H1 (cell line): ENCODE data around the gene PRR19. TPM values are rescaled to one million over a fixed set of nuclear protein-coding genes. Genes with fewer than 3 reads are reported as not detected.

Source experiments
- CTCF ChIA-PET: fragments of 300-600 bp; sonication (Branson Sonifier 250); formaldehyde crosslinking; loops from one replicate; lab custom pipeline; 2021; ENCODE audit not compliant: partially characterized antibody; lab: Charles Lee
- POLR2A ChIA-PET: fragments of 300-600 bp; sonication (Branson Sonifier 250); formaldehyde crosslinking; loops from one replicate; lab custom pipeline; 2021; ENCODE audit warnings: inconsistent platforms; ENCODE audit not compliant: partially characterized antibody; lab: Charles Lee
- DNase-seq, 2 experiments: peaks; one replicate each; pipeline versions ENCODE4 v3.0.0 to v3.0.0-alpha.2; 2010 to 2022; ENCODE audit warnings: low spot score in 2 of 2, low read depth in 1 of 2, mixed read lengths in 1 of 2
- FAIRE-seq: peaks from 2 replicates; lab custom pipeline; 2011; peaks lifted over from hg19 to GRCh38; lab: Jason Lieb, UNC
- H2AFZ ChIP-seq: 2 replicates; pipeline ENCODE4 v1.8.1; 2012; ENCODE audit warnings: low read length, inconsistent platforms
- H2AK5ac ChIP-seq: 2 replicates; pipeline ENCODE4 v1.6.1; 2013; ENCODE audit warnings: low read depth, low read length
- H2BK120ac ChIP-seq: replicated peaks from 2 replicates; pipeline ENCODE3; 2013; ENCODE audit warnings: low read depth, low read length, inconsistent platforms
- H2BK12ac ChIP-seq: 2 replicates; pipeline ENCODE4 v1.6.1; 2013; ENCODE audit warnings: low read depth, low read length
- H2BK15ac ChIP-seq: 2 replicates; pipeline ENCODE4 v1.6.1; 2013; ENCODE audit warnings: low read length
- H2BK20ac ChIP-seq: 2 replicates; pipeline ENCODE4 v1.6.1; 2013; ENCODE audit warnings: low read length
- H2BK5ac ChIP-seq: 2 replicates; pipeline ENCODE4 v1.6.1; 2013; ENCODE audit warnings: low read depth, low read length
- H3K14ac ChIP-seq: 2 replicates; pipeline ENCODE4 v1.6.1; 2013; ENCODE audit warnings: inconsistent platforms; ENCODE audit not compliant: insufficient read length
- H3K18ac ChIP-seq: 2 replicates; pipeline ENCODE4 v1.6.1; 2013; ENCODE audit warnings: low read length; ENCODE audit errors: extremely low read depth
- H3K23ac ChIP-seq: 2 replicates; pipeline ENCODE4 v1.6.1; 2013; ENCODE audit warnings: inconsistent platforms; ENCODE audit not compliant: insufficient read length
- H3K23me2 ChIP-seq: 2 replicates; pipeline ENCODE4 v1.6.1; 2013; ENCODE audit warnings: low read depth, low read length
- H3K27ac ChIP-seq: 2 replicates; pipeline ENCODE4 v1.6.1; 2011; ENCODE audit warnings: low read depth, low read length, inconsistent platforms
- H3K27me3 ChIP-seq, 4 experiments: replicated peaks in 1 of 4; 1 replicate in 1 of 4; 2 replicates in 3 of 4; pipeline versions ENCODE4 v1.6.1 to v1.8.1; 2011 to 2013; ENCODE audit warnings: low read length in 3 of 4, mild to moderate bottlenecking in 3 of 4, inconsistent platforms in 2 of 4, mixed read lengths in 2 of 4, moderate library complexity in 1 of 4; ENCODE audit not compliant: control insufficient read depth in 3 of 4, insufficient read depth in 3 of 4; ENCODE audit errors: extremely low read depth in 1 of 4
- H3K36me3 ChIP-seq, 4 experiments: 2 replicates each; pipeline versions ENCODE4 v1.6.1 to v1.8.1; 2011 to 2013; ENCODE audit warnings: mild to moderate bottlenecking in 4 of 4, low read length in 3 of 4, moderate library complexity in 2 of 4, control low read depth in 1 of 4, inconsistent platforms in 1 of 4; ENCODE audit not compliant: insufficient read depth in 4 of 4, control insufficient read depth in 2 of 4
- H3K4ac ChIP-seq: replicated peaks from 2 replicates; pipeline ENCODE3; 2013; ENCODE audit warnings: low read length, low read depth, mixed read lengths, inconsistent platforms; ENCODE audit not compliant: insufficient read length
- H3K4me1 ChIP-seq, 4 experiments: replicated peaks in 1 of 4; 1 replicate in 1 of 4; 2 replicates in 3 of 4; pipeline versions ENCODE4 v1.6.1 to v1.8.1; 2011 to 2013; ENCODE audit warnings: low read length in 3 of 4, inconsistent platforms in 2 of 4, mixed read lengths in 1 of 4; ENCODE audit not compliant: insufficient read depth in 4 of 4, control insufficient read depth in 3 of 4
- H3K4me2 ChIP-seq, 2 experiments: 2 replicates each; pipeline versions ENCODE4 v1.6.1 to v1.8.1; 2011 to 2013; ENCODE audit warnings: low read depth in 2 of 2, low read length in 2 of 2, control low read depth in 1 of 2, inconsistent platforms in 1 of 2, mild to moderate bottlenecking in 1 of 2; ENCODE audit not compliant: insufficient read depth in 1 of 2
- H3K4me3 ChIP-seq, 4 experiments: fragments of 200-600, 300-600 bp in 1 of 4; sonication (generic), shearing (Covaris generic), sonication (Bioruptor Twin) in 1 of 4; 2 replicates each; pipeline versions ENCODE4 v1.5.1 to v1.8.1; 2011 to 2016; ENCODE audit warnings: low read length in 4 of 4, low read depth in 3 of 4, control low read depth in 2 of 4, inconsistent platforms in 2 of 4, mild to moderate bottlenecking in 2 of 4, mixed read lengths in 1 of 4, moderate library complexity in 1 of 4; ENCODE audit not compliant: insufficient read depth in 2 of 4; ENCODE audit errors: extremely low read depth in 1 of 4
- H3K56ac ChIP-seq: replicated peaks from 2 replicates; pipeline ENCODE3; 2013; ENCODE audit warnings: low read depth, mild to moderate bottlenecking, mixed read lengths, low read length, inconsistent platforms; ENCODE audit not compliant: insufficient read length
- H3K79me1 ChIP-seq: 2 replicates; pipeline ENCODE4 v1.6.1; 2013; ENCODE audit warnings: low read depth, low read length, control low read depth
- H3K79me2 ChIP-seq, 2 experiments: 2 replicates each; pipeline versions ENCODE4 v1.6.1 to v1.8.1; 2012 to 2013; ENCODE audit warnings: low read length in 2 of 2, mild to moderate bottlenecking in 2 of 2, inconsistent platforms in 1 of 2; ENCODE audit not compliant: insufficient read depth in 2 of 2, control insufficient read depth in 1 of 2
- H3K9ac ChIP-seq, 4 experiments: replicated peaks in 1 of 4; 1 replicate in 1 of 4; 2 replicates in 3 of 4; pipeline versions ENCODE4 v1.6.1 to v1.8.1; 2011 to 2013; ENCODE audit warnings: low read depth in 3 of 4, low read length in 3 of 4, control low read depth in 2 of 4, mild to moderate bottlenecking in 2 of 4, moderate library complexity in 2 of 4, inconsistent platforms in 1 of 4; ENCODE audit errors: extremely low read depth in 1 of 4
- H3K9me3 ChIP-seq, 2 experiments: 2 replicates each; pipeline versions ENCODE4 v1.6.1 to v1.8.1; 2012 to 2013; ENCODE audit warnings: mild to moderate bottlenecking in 2 of 2, moderate library complexity in 2 of 2, control low read depth in 1 of 2, inconsistent platforms in 1 of 2, low read depth in 1 of 2, low read length in 1 of 2, mixed read lengths in 1 of 2; ENCODE audit not compliant: insufficient read depth in 2 of 2
- H4K20me1 ChIP-seq, 2 experiments: replicated peaks in 1 of 2; 2 replicates each; pipeline versions ENCODE3 to v1.8.1; 2011 to 2013; ENCODE audit warnings: inconsistent platforms in 2 of 2, low read length in 2 of 2, mild to moderate bottlenecking in 1 of 2; ENCODE audit not compliant: insufficient read depth in 2 of 2, control insufficient read depth in 1 of 2
- H4K5ac ChIP-seq: 2 replicates; pipeline ENCODE4 v1.6.1; 2013; ENCODE audit warnings: low read length, low read depth, mixed read lengths, inconsistent platforms; ENCODE audit not compliant: insufficient read length
- H4K8ac ChIP-seq: 2 replicates; pipeline ENCODE4 v1.8.0; 2013; ENCODE audit warnings: mild to moderate bottlenecking, moderate library complexity, low read length, inconsistent platforms; ENCODE audit not compliant: insufficient read depth; ENCODE audit errors: extremely low read depth
- H4K91ac ChIP-seq: replicated peaks from 2 replicates; pipeline ENCODE3; 2013; ENCODE audit warnings: low read length, mixed read lengths, inconsistent platforms; ENCODE audit not compliant: insufficient read length
- CBX5 ChIP-seq: fragments of 300-800, 300-1000 bp; sonication (generic); IDR thresholded peaks from 2 replicates; pipeline ENCODE4 v1.7.1; 2016; ENCODE audit warnings: antibody characterized with exemption, low read length, low read depth
- CBX8 ChIP-seq: fragments of 300-800, 300-1000 bp; sonication (generic); IDR thresholded peaks from 2 replicates; pipeline ENCODE4 v1.7.1; 2016; ENCODE audit warnings: low read depth, low read length, borderline replicate concordance
- CHD1 ChIP-seq: IDR thresholded peaks from 2 replicates; pipeline ENCODE4 v1.6.1; 2012; ENCODE audit warnings: low read depth, low read length, improper control_type of control experiment
- CREB1 ChIP-seq: IDR thresholded peaks from 2 replicates; pipeline ENCODE4 v1.6.1; 2012; ENCODE audit warnings: inconsistent platforms
- GABPA ChIP-seq: IDR thresholded peaks from 2 replicates; pipeline ENCODE4 v1.6.1; 2011; ENCODE audit warnings: mild to moderate bottlenecking, low read length, moderate library complexity, borderline replicate concordance; ENCODE audit not compliant: insufficient read depth
- KDM1A ChIP-seq: fragments of 200-600, 300-600 bp; sonication (generic); IDR thresholded peaks from 2 replicates; pipeline ENCODE4 v1.7.1; 2016; ENCODE audit warnings: mild to moderate bottlenecking, low read length, borderline replicate concordance
- MAFK ChIP-seq: IDR thresholded peaks from 2 replicates; pipeline ENCODE4 v1.6.1; 2012; ENCODE audit warnings: low read depth, mild to moderate bottlenecking, improper control_type of control experiment, low read length
- POLR2A ChIP-seq, 2 experiments: IDR thresholded peaks; 1 replicate in 1 of 2; 2 replicates in 1 of 2; pipeline ENCODE4 v1.6.1; 2011; ENCODE audit warnings: low read depth in 2 of 2, low read length in 2 of 2, mild to moderate bottlenecking in 2 of 2; ENCODE audit errors: control extremely low read depth in 1 of 2
- POU5F1 ChIP-seq: IDR thresholded peaks from 2 replicates; pipeline ENCODE4 v1.6.1; 2011; ENCODE audit warnings: low read depth, mild to moderate bottlenecking, low read length, moderate library complexity
- SIN3A ChIP-seq, 2 experiments: IDR thresholded peaks in 1 of 2; conservative IDR thresholded peaks in 1 of 2; 2 replicates each; pipeline ENCODE4 v1.6.1; 2011 to 2012; ENCODE audit warnings: low read length in 2 of 2, improper control_type of control experiment in 1 of 2, low read depth in 1 of 2, mild to moderate bottlenecking in 1 of 2
- SIRT6 ChIP-seq: IDR thresholded peaks from one replicate; pipeline ENCODE4 v1.7.1; 2012; ENCODE audit warnings: low read length, inconsistent platforms
- SRF ChIP-seq: IDR thresholded peaks from 2 replicates; pipeline ENCODE4 v1.6.1; 2011; ENCODE audit warnings: mild to moderate bottlenecking, low read depth, low read length, moderate library complexity
- SUZ12 ChIP-seq: fragments of 200-600 bp; sonication (generic); IDR thresholded peaks from 2 replicates; pipeline ENCODE4 v1.6.1; 2012; ENCODE audit warnings: mild to moderate bottlenecking, inconsistent platforms, low read length, moderate library complexity, mixed read lengths
- TCF12 ChIP-seq: IDR thresholded peaks from 2 replicates; pipeline ENCODE4 v1.6.1; 2011; ENCODE audit warnings: low read depth, mild to moderate bottlenecking, low read length
- TEAD4 ChIP-seq: IDR thresholded peaks from 2 replicates; pipeline ENCODE4 v1.6.1; 2012; ENCODE audit warnings: low read depth, low read length, inconsistent platforms, mixed read lengths
- WGBS, 2 experiments: shearing (Covaris generic) in 1 of 2; methylation state at CpG; one replicate each; pipeline versions ENCODE4 v1.1.6 to v1.1.7; 2013 to 2015; ENCODE audit warnings: low lambda C conversion rate in 2 of 2, mixed read lengths in 2 of 2, inconsistent platforms in 1 of 2, low coverage in 1 of 2, missing lambda C conversion rate in 1 of 2; ENCODE audit not compliant: insufficient replicate concordance in 2 of 2, insufficient coverage in 1 of 2, insufficient read length in 1 of 2; ENCODE audit errors: extremely low coverage in 1 of 2, missing lambda C conversion rate in 1 of 2; 5-methylcytosine and 5-hydroxymethylcytosine counted together
- polyA plus RNA-seq, 7 experiments: library from polyadenylated mRNA; depleted of rRNA in 3 of 7; stranded (reverse) in 5 of 7; unstranded in 2 of 7; fragments of >200 nt in 5 of 7; fragments of 200-250 nt in 2 of 7; gene quantifications; 1 replicate in 5 of 7; 2 replicates in 1 of 7; 4 replicates in 1 of 7; pipeline versions ENCODE4 v1.2.1 to v1.2.3, GENCODE V29; 2011 to 2013; ENCODE audit warnings: missing spikeins in 2 of 7, mixed read lengths in 2 of 7
- total RNA-seq: library from RNA; stranded (reverse); fragmentation: NEBNext Ultra II Directional; extraction: Animal tissue kit (Norgen Biotek cat#: 25700); gene quantifications from 2 replicates; pipeline ENCODE4 v1.2.1, GENCODE V29; 2021

PRR19 gene
- total and polyA plus RNA-seq, 2 of the 8 experiments (the other 6 are each of a cell fraction or from before 2014, with no cell fraction given), result 7.2 to 7.5 TPM

- no peaks in the 10 kb centered on the region for H3K79me2 ChIP-seq
- H2BK12ac ChIP-seq, result no peak overlapping the region
- no peaks in the 10 kb centered on the region for H3K23me2 ChIP-seq
- no peak overlapping the region for H2BK5ac ChIP-seq
- H3K27ac ChIP-seq, result no peak overlapping the region
- H4K8ac ChIP-seq, result no peak overlapping the region
- WGBS, 2 experiments, result 85% methylated on average over 13 of the region's 14 CpGs; no CpG with 5 or more reads in 1 of the 2 experiments
- peaks cover 0 to 6% (median under 1%) of the 10 kb centered on the region in 4 experiments; a peak in 2 of 8 replicates for H3K36me3 ChIP-seq
- H3K4me3 ChIP-seq, result no peak overlapping the region
- no peak overlapping the region for H4K5ac ChIP-seq
- no peak overlapping the region for H3K56ac ChIP-seq
- no peak overlapping the region for H3K14ac ChIP-seq
- H2BK20ac ChIP-seq, result no peak overlapping the region
- H2BK120ac ChIP-seq, result no peak overlapping the region
- H3K4me2 ChIP-seq, result no peak overlapping the region
- no peak overlapping the region for H3K9ac ChIP-seq
- peaks cover 1 to 2% of the 10 kb centered on the region in 2 experiments for H4K20me1 ChIP-seq
- POLR2A ChIA-PET, result interaction anchor here (0.5 kb wide), 1 partner anchor 142 kb away, joined by 3 read pairs; no protein-coding TSS in a partner anchor
- H2AK5ac ChIP-seq, result no peak overlapping the region
- H2AFZ ChIP-seq, result no peak overlapping the region
- CTCF ChIA-PET, result no interaction called here
- H4K91ac ChIP-seq, result no peak overlapping the region
- no peaks in the 10 kb centered on the region for H3K9me3 ChIP-seq
- DNase-seq, result no peak
- no peak for FAIRE-seq
- no peak overlapping the region for H2BK15ac ChIP-seq
- H3K4ac ChIP-seq, result no peak overlapping the region
- H3K4me1 ChIP-seq, result no peaks in the 10 kb centered on the region
- no peaks in the 10 kb centered on the region for H3K27me3 ChIP-seq
- no peak overlapping the region for H3K23ac ChIP-seq
- no peaks in the 10 kb centered on the region for H3K79me1 ChIP-seq
- no peak overlapping the region for H3K18ac ChIP-seq
- TF ChIP-seq TEAD4 (no peak), MAFK (no peak), SIN3A (conservative IDR thresholded peaks at IDR 0.05 in 1 of 2, IDR thresholded peaks at IDR 0.05 in 1 of 2; ENCODE audit: low read depth in 1 of 2, low read length in 2 of 2) (no peak), CBX8 (no peak), TCF12 (no peak), CBX5 (no peak), CHD1 (no peak), SIRT6 (no peak), SRF (no peak), CREB1 (no peak), POLR2A (IDR thresholded peaks at IDR 0.05; ENCODE audit: control extremely low read depth in 1 of 2, low read depth in 2 of 2, low read length in 2 of 2) (no peak), GABPA (no peak), SUZ12 (no peak), POU5F1 (no peak), KDM1A (no peak)
Observed at GRCh38 chr19:42349378-42350107, 47.6 kb downstream of the PRR19 start.
